ENCODE data around the gene PLXDC2. TPM values are rescaled to one million over a fixed set of nuclear protein-coding genes. Genes with fewer than 3 reads are reported as not detected.
A peak's percentile ranks its signal among the peaks of the same experiment; 100 is the strongest.

Gene PLXDC2
- total RNA-seq, 4 donors from 2014 or later = 21.2 to 43.2 (median 32.7) TPM

DNA sequence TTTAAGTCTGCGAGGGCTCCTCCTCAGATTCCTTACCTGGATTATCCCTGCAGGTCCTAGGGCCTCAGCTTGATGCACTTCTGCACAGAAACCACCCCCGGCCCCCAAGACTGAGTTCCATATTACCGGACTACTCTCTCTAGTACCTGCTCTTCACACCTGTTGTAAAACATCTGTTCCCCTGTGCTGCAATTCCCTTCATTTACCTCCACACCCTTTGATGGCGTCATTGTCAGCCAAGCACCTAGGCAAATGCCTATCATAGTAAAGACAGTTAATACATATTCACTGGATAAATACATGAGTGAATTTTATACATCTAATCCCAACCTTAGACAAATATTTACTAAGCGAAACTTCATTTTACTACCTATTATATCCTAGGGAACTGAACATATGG lies 275.5 kb downstream of the PLXDC2 start:
- Histone ChIP-seq H3K27me3 (no peaks in the 10 kb centered on the region), H3K36me3 (no peaks in the 10 kb centered on the region), H3K9me3 (no peaks in the 10 kb centered on the region), H3K27ac (peak overlapping the region in 2 of 4 donors; percentile 7 to 40), H3K4me1 (no peaks in the 10 kb centered on the region), H3K4me3 (peak overlapping the region in 1 of 4 donors; percentile 9)
- no peak for TF ChIP-seq POLR2A (IDR thresholded peaks at IDR 0.05)
- TF ChIP-seq CTCF (IDR thresholded peaks at IDR 0.05) = no peak
- peak in 1 of 3 donors; percentile 63 for DNase-seq

DNA sequence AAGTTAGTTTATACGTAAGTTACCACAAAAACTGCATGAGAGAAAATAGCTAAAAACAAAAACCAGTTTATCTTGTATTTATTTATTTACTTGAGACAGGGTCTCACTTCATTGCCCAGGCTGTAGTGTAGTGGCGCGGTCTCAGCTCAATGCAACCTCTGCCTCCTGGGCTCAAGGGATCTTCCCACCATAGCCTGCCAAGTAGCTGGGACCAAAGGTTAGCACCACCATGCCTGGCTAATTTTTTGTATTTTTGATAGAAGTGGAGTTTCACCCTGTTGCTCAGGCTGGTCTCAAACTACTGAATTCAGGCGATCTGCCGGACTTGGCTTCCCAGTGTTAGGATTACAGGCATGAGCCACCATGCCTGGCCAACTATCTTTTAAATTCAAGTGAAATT lies 277.4 kb downstream of the PLXDC2 start:
- DNase-seq = no peak
- Histone ChIP-seq H3K9me3 (no peaks in the 10 kb centered on the region), H3K27ac (no peak overlapping the region), H3K27me3 (no peaks in the 10 kb centered on the region), H3K36me3 (no peaks in the 10 kb centered on the region), H3K4me3 (no peak overlapping the region), H3K4me1 (no peaks in the 10 kb centered on the region)
- TF ChIP-seq CTCF (IDR thresholded peaks at IDR 0.05) (no peak), POLR2A (IDR thresholded peaks at IDR 0.05) (no peak)

DNA sequence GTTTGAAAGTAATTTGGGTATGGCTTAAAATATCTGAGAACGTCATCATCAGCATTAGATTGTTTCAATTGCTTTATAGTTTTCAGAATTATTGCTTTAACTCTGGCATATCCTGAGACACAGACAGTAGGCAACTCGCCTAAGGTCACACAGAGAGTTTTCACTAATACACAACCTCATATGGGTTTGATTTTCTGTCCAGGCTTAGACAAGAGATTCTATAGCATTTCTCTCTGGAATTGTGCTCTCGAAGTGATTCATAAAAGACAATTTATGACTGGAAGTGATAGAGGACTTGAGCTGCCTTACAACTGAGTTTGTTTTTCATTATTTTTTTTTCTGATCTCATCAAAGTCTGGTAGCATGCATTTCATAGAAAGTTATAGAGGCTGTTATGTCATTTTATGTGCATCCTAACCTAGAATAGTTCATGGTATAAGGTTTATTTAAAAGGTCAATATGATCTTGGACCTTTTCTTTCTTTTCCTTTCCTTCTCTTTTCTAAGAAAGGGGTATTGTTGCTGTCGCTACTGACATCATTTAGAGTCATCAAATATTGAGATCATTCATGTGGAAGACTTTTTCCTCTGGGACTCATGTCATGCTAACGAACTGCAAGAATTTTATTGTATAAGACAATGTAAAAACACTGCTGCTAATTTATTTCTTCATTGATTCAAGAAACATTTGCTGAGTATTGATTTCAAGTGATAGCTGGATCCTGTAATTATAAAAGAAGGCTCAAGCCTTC lies 278.2 kb downstream of the PLXDC2 start:
- H3K4me3 ChIP-seq = no peak overlapping the region
- H3K9me3 ChIP-seq = no peaks in the 10 kb centered on the region
- H3K27ac ChIP-seq = no peak overlapping the region
- TF ChIP-seq CTCF (IDR thresholded peaks at IDR 0.05) (no peak), POLR2A (IDR thresholded peaks at IDR 0.05) (no peak)
- no peak for DNase-seq
- no peaks in the 10 kb centered on the region for H3K4me1 ChIP-seq
- no peaks in the 10 kb centered on the region for H3K27me3 ChIP-seq
- H3K36me3 ChIP-seq = no peaks in the 10 kb centered on the region

DNA sequence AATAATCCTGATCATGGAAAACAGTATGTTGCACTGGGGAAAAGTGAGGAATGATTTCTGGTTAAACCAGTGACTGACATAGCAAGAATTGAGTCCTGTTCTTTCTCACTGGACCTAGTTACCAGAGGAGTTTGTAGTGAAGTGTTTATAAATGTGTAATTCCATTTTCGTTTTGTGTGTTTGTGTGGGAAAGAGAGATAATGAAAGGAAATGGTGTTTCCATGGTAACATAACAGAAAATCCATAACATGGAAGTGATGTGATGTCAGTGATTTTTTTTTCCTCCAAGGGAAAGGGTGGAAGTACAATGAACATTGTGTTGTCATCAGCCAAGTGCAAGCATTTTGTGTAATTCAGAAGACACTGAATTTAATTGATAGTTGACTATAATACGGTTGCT lies 283.9 kb downstream of the PLXDC2 start:
- Histone ChIP-seq H3K36me3 (no peaks in the 10 kb centered on the region), H3K9me3 (no peaks in the 10 kb centered on the region), H3K4me3 (no peak overlapping the region), H3K27ac (peak overlapping the region in 1 of 4 donors; percentile 36), H3K27me3 (no peaks in the 10 kb centered on the region), H3K4me1 (no peaks in the 10 kb centered on the region)
- DNase-seq = no peak
- no peak for TF ChIP-seq CTCF (IDR thresholded peaks at IDR 0.05)
- TF ChIP-seq POLR2A (IDR thresholded peaks at IDR 0.05) = no peak

DNA sequence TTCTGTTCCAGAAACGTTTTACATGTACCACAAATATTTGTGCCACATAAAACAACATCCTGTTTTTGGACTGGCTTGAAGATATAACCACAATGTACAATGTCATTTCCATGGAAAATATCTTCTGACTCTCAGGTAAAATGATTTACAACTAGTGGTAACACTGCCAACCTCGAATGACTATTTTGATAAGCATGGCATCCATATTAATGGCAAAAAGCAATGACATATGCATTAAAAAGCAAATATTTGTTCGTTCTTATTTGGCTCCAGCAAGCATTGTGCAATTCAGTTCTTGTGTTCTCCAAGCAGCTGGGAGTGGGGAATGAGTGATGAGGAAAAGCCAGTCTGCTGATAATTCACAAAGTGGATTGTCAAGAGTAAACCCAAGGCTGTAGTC lies 289.0 kb downstream of the PLXDC2 start:
- no peak for TF ChIP-seq CTCF (IDR thresholded peaks at IDR 0.05)
- no peak for TF ChIP-seq POLR2A (IDR thresholded peaks at IDR 0.05)
- peak overlapping the region in 1 of 4 donors; percentile 38 for H3K27ac ChIP-seq
- no peak for DNase-seq

More for the DNA sequence above, 289.0 kb downstream of the PLXDC2 start:
- Histone ChIP-seq H3K4me3 (no peak overlapping the region), H3K27me3 (no peaks in the 10 kb centered on the region), H3K36me3 (no peaks in the 10 kb centered on the region), H3K4me1 (no peaks in the 10 kb centered on the region), H3K9me3 (no peaks in the 10 kb centered on the region)

Data from Peyer's patch (tissue), 4 donors.